GM12874 (cell line): Measurements from ENCODE around the gene SOX12.

Experiments
- TF ChIP-seq, protein P1 (sequence below): IDR thresholded peaks from 2 replicates; pipeline ENCODE4 v1.5.1; 2011; ENCODE audit warnings: low read depth, mild to moderate bottlenecking, control low read depth, low read length, moderate library complexity; ENCODE audit not compliant: insufficient read depth

The SOX12 gene

DNA sequence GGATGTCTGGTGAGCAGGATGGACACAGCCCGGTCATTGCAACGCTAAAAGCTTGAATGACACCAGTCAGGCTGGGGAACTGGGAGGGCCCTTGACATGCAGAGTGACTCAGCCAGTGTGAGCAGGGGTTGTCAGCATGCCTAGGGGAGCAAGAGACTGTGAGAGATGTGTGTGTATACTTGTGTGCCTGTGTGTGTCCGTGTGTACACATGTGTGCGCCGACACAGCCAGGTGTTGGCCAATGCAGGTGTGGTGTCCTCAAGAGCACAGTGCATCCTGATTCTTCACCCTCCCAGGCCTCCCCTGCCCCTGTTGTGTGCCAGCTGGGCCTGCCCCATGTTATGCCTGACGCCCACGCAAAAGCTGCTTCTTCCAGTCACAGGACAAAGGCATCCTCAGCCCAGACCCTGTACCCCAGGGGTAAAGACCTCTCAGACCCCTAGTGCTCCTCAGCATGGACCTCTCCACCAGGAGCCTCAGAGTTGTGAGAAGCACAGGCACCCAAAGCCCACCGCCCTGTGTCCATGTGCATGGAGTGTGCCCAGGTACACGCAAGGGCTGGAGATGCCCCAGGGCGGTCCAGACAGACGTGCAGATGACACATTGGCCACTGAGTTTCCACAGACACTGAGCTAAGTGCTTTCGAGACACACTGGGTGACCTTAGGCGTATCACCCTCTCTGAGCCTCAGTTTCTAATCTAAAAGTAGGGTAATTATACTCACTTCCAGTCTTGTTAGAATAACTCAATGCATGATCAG lies 38.1 kb downstream of the SOX12 start:
- TF ChIP-seq, protein P1, sequence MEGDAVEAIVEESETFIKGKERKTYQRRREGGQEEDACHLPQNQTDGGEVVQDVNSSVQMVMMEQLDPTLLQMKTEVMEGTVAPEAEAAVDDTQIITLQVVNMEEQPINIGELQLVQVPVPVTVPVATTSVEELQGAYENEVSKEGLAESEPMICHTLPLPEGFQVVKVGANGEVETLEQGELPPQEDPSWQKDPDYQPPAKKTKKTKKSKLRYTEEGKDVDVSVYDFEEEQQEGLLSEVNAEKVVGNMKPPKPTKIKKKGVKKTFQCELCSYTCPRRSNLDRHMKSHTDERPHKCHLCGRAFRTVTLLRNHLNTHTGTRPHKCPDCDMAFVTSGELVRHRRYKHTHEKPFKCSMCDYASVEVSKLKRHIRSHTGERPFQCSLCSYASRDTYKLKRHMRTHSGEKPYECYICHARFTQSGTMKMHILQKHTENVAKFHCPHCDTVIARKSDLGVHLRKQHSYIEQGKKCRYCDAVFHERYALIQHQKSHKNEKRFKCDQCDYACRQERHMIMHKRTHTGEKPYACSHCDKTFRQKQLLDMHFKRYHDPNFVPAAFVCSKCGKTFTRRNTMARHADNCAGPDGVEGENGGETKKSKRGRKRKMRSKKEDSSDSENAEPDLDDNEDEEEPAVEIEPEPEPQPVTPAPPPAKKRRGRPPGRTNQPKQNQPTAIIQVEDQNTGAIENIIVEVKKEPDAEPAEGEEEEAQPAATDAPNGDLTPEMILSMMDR = no peak

DNA sequence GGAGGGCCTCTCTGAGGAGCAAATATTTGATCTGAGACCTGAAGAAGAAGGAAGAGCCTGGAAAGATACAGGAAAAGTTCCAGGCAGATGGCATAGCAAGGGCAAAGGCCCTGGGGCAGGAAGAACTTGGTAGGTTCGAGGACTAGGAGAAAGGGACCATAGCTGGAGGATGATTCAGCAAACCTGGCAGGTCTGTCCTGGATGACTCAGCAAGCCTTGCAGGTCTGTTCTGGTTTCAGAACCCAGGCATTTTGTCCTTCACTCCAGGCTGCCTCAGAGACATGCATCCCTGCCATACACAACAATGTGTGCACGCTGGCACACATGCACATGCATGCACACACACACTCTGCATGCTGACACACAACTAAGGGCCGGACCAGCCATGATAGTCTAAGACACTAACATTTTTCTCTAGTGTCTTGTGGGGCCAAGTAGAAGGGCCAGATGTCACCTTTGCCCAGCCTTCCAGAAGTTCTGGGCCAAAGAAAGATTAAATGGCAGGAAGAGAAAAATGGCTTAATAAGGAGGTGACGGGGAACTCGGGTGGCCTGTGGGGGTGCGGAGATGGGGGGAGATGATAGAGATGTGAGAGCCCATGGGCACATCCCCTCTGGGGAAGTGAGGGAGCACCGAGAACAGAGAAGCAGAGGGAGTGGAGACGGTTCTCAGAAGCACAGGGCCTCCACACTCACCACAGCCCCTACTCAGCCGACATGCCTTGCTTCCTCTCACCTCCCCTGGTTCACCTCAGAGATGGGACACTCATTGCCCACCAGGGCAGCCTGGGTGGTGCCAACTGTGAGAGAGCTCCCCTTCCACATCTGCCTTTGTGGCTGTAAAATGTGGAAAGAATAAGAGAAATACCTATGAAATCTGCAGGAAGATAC lies 39.8 kb downstream of the SOX12 start:
- TF ChIP-seq, protein P1 = no peak

DNA sequence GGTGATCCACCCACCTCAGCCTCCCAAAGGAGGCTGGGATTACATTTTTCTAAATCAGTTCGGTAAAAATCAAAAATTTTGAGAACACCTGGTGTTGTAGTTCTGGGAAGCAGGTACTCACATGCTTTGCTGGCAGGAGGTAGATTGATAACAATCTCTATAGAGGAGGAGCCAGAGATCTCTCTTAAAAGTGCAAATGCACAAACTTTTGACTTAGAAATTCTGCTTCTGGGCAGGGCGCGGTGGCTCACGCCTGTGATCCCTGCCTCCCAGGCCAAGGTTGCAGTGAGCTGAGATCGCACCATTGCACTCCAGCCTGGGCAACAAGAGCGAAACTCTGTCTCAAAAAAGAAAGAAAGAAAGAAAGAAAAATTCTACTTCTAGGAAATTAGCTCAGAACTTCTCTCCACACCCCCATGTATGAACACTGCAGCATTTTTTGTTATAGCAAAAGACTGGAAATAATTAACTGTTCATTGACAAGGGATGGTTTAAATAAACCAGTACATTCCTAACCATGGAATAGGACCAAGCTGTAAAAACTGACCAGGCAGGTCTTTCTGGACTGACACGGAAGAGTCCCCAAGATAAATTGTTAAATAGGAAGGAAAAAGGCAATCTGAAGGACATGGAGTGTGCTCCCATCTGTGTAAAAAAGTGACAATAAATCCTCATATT lies 40.8 kb downstream of the SOX12 start:
- TF ChIP-seq, protein P1 = no peak

DNA sequence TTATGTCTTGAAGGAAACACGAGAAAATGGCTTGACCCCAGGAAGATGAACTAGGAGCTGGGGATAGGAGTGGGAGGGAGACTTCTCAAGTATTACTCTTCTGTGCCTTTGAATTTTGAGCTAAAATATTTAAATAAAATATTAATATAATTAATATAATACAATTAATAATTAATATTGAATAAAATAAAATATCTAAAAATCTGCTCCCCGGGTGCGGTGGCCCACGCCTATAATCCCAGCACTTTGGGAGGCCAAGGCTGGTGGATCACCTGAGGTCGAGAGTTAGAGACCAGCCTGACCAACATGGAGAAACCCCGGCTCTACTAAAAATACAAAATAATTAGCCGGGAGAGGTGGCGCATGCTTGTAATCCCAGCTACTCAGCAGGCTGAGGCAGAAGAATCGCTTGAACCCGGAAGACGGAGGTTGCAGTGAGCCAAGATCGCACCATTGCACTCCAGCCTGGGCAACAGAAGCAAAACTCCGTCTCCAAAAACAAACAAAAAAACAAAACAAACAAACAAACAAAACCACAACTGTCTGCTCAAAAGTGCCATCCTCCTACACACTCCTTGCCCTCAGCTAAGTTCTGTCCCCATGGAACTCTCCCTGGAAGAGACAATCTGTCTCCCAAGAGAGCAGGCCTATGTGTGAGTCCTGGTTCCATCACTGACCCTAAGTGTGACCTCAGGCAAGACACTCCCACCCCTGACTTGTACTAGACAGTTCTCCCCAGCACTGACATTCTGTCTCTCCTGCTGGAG lies 41.5 kb downstream of the SOX12 start:
- TF ChIP-seq, protein P1 = no peak

DNA sequence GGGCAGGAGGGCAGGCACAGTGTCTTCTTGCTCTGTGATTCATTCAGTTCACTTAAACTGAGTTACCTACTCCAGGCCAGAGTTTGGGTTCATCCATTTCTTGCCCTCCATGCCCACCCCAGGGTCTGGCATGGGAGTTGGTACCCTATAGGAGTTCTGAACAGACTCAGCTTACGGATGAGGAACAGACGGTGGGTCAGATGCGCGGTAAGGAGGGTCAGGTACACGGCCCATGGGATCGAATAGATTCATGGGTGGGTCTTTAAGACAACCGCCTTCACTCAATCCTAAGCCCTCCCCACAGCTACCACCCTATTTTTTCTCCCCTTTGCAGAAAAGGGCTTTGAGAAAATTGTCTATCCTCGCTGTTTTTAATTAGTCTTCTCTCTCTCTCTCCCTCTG lies 42.1 kb downstream of the SOX12 start:
- TF ChIP-seq, protein P1 = no peak

DNA sequence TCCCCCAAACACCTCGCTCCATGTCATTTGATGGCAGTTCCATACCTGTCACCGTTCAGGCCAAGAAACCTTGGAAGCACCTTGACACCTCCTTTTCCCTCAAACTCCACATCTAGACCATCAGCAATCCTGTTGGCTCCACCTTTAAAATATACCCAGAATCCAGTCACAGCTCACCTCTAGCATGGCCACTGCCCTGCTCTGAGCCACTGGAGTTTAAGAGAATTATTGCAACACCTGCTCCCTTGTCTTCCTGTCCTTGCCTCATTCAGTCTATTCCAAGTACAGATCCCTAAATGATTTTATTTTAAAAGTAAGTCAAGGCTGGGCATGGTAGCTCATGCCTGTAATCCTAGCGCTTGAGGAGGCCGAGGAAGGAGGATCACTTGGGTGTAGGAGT lies 43.6 kb downstream of the SOX12 start:
- TF ChIP-seq, protein P1 = no peak
